HEK293 (cell line): ENCODE data around the gene EIF2AK2.

ENCODE experiments used
- ELK4 ChIP-seq: IDR thresholded peaks from 2 replicates; pipeline ENCODE4 v1.6.1; 2011; ENCODE audit warnings: mild to moderate bottlenecking, low read depth, low read length, borderline replicate concordance
- GLIS1 ChIP-seq: fragments of 450-650 bp; formaldehyde crosslinking; IDR thresholded peaks from 2 replicates; pipeline ENCODE4 v1.5.1; 2016; ENCODE audit warnings: missing biosample characterization, missing genetic modification characterization
- REST ChIP-seq: fragments of 450-650 bp; formaldehyde crosslinking; IDR thresholded peaks from 2 replicates; pipeline ENCODE4 v1.5.1; 2016; ENCODE audit warnings: missing biosample characterization, missing genetic modification characterization
- ZNF274 ChIP-seq, 2 experiments: fragments of 200-500 bp in 1 of 2; fragments of 450-650 bp in 1 of 2; sonication (Bioruptor generic) in 1 of 2; formaldehyde crosslinking in 1 of 2; IDR thresholded peaks; 2 replicates each; pipeline versions ENCODE4 v1.5.1 to v1.6.1; 2014 to 2016; ENCODE audit warnings: borderline replicate concordance in 1 of 2, inconsistent platforms in 1 of 2, low read length in 1 of 2, missing biosample characterization in 1 of 2, missing genetic modification characterization in 1 of 2
- ZNF423 ChIP-seq: fragments of 450-650 bp; formaldehyde crosslinking; IDR thresholded peaks from 2 replicates; pipeline ENCODE4 v1.5.1; 2016; ENCODE audit warnings: missing biosample characterization, missing genetic modification characterization
- ZNF677 ChIP-seq: fragments of 450-650 bp; IDR thresholded peaks from 2 replicates; pipeline ENCODE4 v1.5.0; 2018; ENCODE audit warnings: missing biosample characterization, mild to moderate bottlenecking, missing genetic modification characterization, moderate library complexity
- TF ChIP-seq, protein P1 (sequence below): fragments of 450-650 bp; formaldehyde crosslinking; IDR thresholded peaks from 2 replicates; pipeline ENCODE4 v1.5.1; 2016; ENCODE audit warnings: missing biosample characterization, missing genetic modification characterization

DNA sequence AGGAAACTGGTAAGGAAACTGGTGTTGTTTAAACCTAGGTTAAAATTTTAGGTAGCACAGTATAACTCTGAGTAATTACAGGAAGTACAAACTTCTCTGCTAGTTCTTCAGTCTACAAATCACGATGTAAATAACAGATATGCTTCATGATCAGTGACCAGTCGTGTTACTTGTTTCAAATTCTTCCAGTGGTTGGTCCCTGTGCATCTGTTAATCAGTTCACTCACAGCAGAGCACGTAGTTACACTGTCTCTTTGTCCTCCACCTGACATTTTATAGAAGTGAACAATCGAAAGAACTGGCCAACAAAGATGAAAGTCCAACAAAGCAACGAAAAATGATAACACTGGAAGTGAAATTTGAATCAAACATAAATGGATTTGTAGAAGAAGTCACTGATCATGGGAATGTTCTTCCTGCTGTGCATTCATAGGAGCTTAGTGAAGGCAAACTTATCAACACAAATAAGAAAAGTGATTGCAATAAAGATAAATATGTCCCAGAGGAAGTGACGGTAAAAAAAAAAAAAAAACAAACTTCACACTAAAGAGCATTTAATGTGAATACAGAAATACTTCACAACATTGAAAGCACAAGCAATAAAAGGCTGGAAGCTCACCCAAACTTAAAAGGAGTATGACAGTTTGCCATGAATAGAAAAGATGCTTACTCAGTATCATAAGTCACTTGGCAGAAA is 7.0 kb downstream of the EIF2AK2 start:
- TF ChIP-seq, protein P1, sequence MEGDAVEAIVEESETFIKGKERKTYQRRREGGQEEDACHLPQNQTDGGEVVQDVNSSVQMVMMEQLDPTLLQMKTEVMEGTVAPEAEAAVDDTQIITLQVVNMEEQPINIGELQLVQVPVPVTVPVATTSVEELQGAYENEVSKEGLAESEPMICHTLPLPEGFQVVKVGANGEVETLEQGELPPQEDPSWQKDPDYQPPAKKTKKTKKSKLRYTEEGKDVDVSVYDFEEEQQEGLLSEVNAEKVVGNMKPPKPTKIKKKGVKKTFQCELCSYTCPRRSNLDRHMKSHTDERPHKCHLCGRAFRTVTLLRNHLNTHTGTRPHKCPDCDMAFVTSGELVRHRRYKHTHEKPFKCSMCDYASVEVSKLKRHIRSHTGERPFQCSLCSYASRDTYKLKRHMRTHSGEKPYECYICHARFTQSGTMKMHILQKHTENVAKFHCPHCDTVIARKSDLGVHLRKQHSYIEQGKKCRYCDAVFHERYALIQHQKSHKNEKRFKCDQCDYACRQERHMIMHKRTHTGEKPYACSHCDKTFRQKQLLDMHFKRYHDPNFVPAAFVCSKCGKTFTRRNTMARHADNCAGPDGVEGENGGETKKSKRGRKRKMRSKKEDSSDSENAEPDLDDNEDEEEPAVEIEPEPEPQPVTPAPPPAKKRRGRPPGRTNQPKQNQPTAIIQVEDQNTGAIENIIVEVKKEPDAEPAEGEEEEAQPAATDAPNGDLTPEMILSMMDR: no peak
- TF ChIP-seq ELK4: no peak
- TF ChIP-seq ZNF677 (tag by site-specific recombination): no peak
- TF ChIP-seq ZNF274 (IDR thresholded peaks at IDR 0.05; ENCODE audit: low read length): no peak
- TF ChIP-seq ZNF274 (tag by site-specific recombination; IDR thresholded peaks at IDR 0.05; ENCODE audit: borderline replicate concordance): no peak
- TF ChIP-seq REST (tag by site-specific recombination): no peak
- TF ChIP-seq ZNF423 (tag by site-specific recombination): no peak
- TF ChIP-seq GLIS1: no peak
